Measurements from ENCODE around the gene MTMR1.

GRCh38 chrX:150696866-150697265, 3.7 kb downstream of the MTMR1 start:
- TF ChIP-seq POLR2AphosphoS5 (IDR thresholded peaks at IDR 0.05; ENCODE audit: borderline replicate concordance, low read depth, low read length) (no peak), EZH2 (IDR thresholded peaks at IDR 0.05) (no peak)
